OCI-LY7 (cell line): Measurements from ENCODE around the gene ZNF667.

Experiments
- CTCF ChIP-seq: fragments of 200-600 bp; sonication (generic); conservative IDR thresholded peaks from 2 replicates; pipeline ENCODE4 v1.5.1; 2014; ENCODE audit warnings: mild to moderate bottlenecking, antibody characterized with exemption, low read length, moderate library complexity, mixed read lengths
- EZH2phosphoT487 ChIP-seq: fragments of 200-600 bp; sonication (generic); IDR thresholded peaks from 2 replicates; pipeline ENCODE4 v1.6.1; 2018; ENCODE audit warnings: low read depth, borderline replicate concordance, mild to moderate bottlenecking, mixed run types, antibody characterized with exemption, low read length, moderate library complexity, mixed read lengths

GRCh38 chr19:56476651-56477428 is at the start of gene ZNF667:
- TF ChIP-seq CTCF (no peak), EZH2phosphoT487 (no peak)
